GM18502 (cell line): ENCODE measurements around the gene PYDC1.
A peak's percentile ranks its signal among the peaks of the same experiment; 100 is the strongest.
"Not testable (repeated sequence)": the region's sequence is repeated elsewhere in the genome, so short reads cannot be mapped to it uniquely, and the experiment has no call there.

Source experiments
- ATAC-seq: cut with Tn5 transposase; IDR thresholded peaks from one replicate; pipeline ENCODE4 v1.9.1; 2021; ENCODE audit warnings: mild to moderate bottlenecking; ENCODE audit not compliant: unreplicated experiment, poor library complexity

PYDC1 gene

GRCh38 chr16:31224092-31224955, 7.4 kb upstream of the PYDC1 start:
- ATAC-seq, result no peak

GRCh38 chr16:31223044-31223443, 6.1 kb upstream of the PYDC1 start:
- ATAC-seq, result no peak

GRCh38 chr16:31221357-31222160, 4.6 kb upstream of the PYDC1 start:
- ATAC-seq, result no peak

GRCh38 chr16:31219154-31219741, 2.3 kb upstream of the PYDC1 start:
- no peak for ATAC-seq

- ATAC-seq, result no peak
These were observed 198 bp upstream of the PYDC1 start for GRCh38 chr16:31217136-31217530.

GRCh38 chr16:31215287-31216162, 1.4 kb downstream of the PYDC1 start:
- no peak for ATAC-seq

- no peak for ATAC-seq
These were observed 2.1 kb downstream of the PYDC1 start for GRCh38 chr16:31214708-31215286.

GRCh38 chr16:31213877-31214707, 2.8 kb downstream of the PYDC1 start, which contains the start of gene TRIM72:
TSS of gene TRIM72 (plus strand) at chr16:31214119. CDS start at chr16:31214739, 620 bp downstream.
- ATAC-seq, result no peak

GRCh38 chr16:31213342-31213741, 3.6 kb downstream of the PYDC1 start:
- ATAC-seq, result no peak

- ATAC-seq, result no peak
These were observed 10.2 kb downstream of the PYDC1 start for GRCh38 chr16:31206776-31207175.

GRCh38 chr16:31204871-31205666, 11.9 kb downstream of the PYDC1 start:
- ATAC-seq, result no peak

- peak; percentile 39 for ATAC-seq
These were observed 14.2 kb downstream of the PYDC1 start, which contains the start of gene PYCARD for GRCh38 chr16:31202414-31203375. TSS of gene PYCARD (minus strand) at chr16:31202760. CDS start at chr16:31202690, 70 bp downstream.

GRCh38 chr16:31201582-31202413, 15.1 kb downstream of the PYDC1 start:
- peak; percentile 67 for ATAC-seq

- no peak for ATAC-seq
These were observed 15.9 kb downstream of the PYDC1 start for GRCh38 chr16:31200821-31201568.

GRCh38 chr16:31200111-31200510, 16.8 kb downstream of the PYDC1 start:
- ATAC-seq, result not testable (repeated sequence)
